GM18505 (cell line): ENCODE data around the gene P2RX2.

Experiments used
- ATAC-seq: cut with Tn5 transposase; IDR thresholded peaks from one replicate; pipeline ENCODE4 v1.9.1; 2021; ENCODE audit not compliant: unreplicated experiment
- POLR2A ChIP-seq: IDR thresholded peaks from 4 replicates; pipeline ENCODE4 v1.6.1; 2011; ENCODE audit warnings: borderline replicate concordance; ENCODE audit not compliant: insufficient read depth, insufficient read length; ENCODE audit errors: extremely low read depth

P2RX2 gene

DNA sequence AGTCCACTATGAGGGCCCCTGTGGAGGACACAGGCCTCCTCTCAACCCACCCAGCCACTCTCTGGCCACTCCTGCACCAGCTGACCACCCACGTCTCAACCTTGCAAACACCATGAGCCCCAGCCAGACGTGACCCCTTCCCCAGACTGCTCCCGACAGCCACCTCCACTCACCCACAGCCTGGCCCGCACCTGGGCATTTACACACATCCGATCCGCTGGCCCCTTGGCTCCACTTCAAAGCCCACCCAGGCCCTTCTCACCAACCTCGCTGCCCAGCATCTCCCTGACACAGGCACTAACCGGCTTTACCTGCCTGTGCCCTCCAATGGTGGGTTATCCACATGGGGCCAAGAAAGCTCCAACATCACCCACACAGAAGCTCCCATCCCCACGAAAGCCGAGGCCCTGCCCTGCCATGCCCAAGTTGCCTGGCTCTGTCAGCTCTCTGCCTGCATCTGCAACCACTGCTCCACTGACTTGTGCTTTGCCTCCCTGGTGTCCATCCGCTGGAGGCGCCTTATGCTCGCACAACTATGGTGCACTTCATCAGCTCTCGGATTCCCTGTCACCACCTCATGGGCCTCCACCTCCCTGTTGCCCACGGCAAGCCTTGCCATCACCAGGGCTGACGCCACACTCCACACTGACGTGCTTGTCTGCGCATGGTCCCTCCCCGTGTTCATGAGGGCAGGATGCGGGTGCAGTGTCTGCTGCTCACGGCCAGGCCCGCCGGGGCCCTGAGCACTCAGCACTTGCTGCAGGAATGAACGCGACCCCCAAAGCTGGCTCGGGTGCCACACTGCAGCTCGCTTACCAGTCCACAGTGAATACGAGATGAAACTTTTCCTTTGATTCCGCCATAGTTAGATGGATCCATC is 16.7 kb downstream of the P2RX2 start:
- TF ChIP-seq POLR2A = no peak
- no peak for ATAC-seq

DNA sequence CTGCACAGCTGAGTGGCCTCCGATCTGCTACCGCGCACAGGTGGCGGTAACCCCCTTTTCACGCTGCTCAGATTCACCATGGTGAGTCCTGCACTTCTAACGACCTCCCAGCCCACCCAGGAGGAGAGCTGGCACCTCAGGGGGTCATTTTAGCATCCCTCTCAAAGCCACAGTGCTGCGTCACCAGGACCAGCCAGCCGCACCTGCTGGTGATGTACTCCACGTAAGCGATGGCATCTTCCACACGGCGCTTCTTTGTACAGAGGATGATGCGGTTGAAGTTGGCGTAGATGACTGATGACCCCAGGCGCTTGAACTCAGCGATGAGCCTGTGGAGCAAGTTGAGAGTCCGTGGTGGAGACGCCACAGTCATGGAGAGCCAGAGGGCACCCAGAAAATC is 19.2 kb downstream of the P2RX2 start:
- ATAC-seq = no peak
- no peak for TF ChIP-seq POLR2A

DNA sequence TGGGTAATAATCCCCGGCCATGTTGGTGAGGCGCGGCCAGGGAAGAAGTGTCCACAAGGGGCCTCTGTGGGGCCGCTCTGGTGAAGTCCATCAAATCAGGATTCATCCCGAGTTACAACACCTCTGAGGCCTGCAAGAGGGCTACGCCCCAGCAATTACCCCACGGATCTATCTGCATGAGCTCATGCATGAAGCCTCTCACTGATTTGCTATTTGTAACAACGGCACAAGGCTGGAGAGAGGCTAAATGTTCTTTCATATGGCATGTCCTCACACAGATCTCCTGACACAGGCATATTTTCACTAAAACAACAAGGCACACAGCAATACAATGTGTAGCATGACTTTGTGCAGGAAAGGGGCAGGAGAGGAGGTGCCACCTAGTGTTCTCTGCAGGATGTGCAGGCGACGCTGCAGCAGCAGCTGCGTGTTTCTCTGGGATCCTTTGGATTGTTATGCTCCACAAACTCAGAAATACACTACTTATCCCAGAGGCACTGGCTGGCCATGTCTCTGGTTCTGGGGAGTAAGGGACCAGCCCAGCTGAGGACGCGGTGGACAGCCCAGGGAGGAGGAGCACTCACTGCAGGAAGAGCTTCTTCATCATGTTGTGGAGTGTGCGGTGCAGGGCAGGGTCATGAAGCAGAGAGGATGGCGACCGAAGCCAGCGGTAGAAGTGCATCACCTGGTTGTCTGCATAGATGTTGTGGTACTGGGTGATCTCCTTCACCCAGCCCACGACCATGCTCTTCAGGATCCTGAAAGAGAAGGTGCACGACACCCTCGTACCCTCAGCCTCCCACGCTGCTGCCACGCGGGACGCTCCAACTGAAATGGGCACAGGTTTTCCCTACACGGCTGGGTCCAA is 20.2 kb downstream of the P2RX2 start:
- TF ChIP-seq POLR2A = no peak
- ATAC-seq = no peak

DNA sequence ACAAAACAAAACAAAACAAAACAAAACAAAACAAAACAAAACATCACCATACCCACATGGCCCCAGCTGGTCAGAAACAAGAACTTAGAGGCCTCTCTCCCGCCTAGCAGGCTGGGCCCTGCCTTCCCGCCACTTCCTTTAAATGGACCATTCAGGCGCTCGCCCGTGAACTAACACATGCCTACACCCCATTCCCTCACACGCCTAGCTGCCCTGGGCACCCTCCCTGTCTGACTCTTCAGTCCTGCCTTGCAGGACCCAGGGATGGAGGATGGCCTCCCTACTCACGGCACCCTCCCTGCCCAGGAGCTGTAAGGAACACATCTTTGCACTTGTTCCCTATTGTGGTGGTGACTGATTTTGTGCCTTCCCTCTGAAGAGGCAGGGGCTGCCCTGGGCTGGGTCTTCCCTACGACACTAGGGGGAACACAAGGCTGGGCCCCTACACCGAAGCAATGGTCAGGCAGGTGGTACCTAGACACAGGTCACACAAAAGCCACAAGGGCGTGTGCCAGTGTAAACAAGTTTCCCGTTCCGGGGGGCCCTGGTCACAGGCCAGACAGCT is 21.5 kb downstream of the P2RX2 start:
- no peak for TF ChIP-seq POLR2A
- no peak for ATAC-seq

DNA sequence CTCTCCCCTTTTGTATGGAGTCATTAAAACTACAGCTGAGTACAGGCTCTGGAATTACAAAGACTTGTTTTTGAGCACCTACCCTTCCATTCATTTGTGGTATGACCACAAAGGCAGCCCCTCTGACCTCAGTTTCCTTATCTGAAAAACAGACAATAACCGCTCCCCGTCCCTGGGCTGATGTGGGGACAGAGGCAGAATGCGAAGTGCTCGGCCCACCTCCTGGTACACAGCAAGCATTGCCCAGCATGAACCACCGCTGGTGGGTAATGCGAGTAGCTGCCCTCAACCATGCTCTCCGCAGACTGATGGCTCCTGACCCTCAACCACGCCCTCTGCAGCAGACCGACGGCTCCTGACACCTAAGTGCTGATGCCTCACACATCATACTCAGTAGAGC is 22.4 kb downstream of the P2RX2 start:
- no peak for ATAC-seq

DNA sequence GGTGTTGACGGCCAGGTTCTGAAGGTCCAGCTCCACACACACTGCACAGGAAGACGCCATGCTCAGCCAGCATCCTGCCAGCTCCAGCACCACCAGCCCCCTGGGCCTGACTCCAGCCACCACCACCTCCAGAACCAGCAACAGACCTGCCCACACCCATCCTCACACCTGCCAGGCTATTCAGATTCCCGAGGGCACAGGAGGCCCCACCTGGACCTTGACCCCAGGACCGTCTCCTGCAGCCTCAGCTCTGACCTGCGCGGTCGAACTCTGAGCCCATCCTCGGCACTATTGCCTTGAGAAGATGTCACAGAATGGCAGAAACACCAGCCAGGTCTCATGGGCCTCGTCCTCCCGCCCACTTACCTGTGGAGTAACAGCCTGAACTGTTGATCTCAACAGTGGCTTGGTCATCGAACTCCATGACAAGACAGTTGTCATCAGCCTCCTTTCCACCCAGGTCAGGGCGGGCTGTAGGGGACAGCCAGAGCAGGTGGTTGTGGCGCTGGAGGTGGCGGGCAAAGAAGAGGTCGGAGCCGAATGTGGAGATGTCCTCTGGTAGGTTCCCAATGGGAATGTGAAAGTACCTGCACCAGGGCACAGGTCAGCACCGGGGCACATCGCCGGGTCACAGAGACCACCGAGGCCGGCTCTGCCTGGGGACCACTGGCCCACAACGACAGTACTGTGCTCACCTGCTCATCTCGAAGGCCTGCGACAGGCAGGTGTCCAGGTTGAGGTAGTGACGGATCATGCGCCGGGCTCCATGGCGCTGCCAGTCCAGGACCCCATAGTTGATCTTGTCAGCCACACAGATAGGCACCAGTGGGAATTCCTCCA is 23.5 kb downstream of the P2RX2 start:
- ATAC-seq = no peak
- TF ChIP-seq POLR2A = no peak

More for the DNA sequence above, 22.4 kb downstream of the P2RX2 start:
- no peak for TF ChIP-seq POLR2A

DNA sequence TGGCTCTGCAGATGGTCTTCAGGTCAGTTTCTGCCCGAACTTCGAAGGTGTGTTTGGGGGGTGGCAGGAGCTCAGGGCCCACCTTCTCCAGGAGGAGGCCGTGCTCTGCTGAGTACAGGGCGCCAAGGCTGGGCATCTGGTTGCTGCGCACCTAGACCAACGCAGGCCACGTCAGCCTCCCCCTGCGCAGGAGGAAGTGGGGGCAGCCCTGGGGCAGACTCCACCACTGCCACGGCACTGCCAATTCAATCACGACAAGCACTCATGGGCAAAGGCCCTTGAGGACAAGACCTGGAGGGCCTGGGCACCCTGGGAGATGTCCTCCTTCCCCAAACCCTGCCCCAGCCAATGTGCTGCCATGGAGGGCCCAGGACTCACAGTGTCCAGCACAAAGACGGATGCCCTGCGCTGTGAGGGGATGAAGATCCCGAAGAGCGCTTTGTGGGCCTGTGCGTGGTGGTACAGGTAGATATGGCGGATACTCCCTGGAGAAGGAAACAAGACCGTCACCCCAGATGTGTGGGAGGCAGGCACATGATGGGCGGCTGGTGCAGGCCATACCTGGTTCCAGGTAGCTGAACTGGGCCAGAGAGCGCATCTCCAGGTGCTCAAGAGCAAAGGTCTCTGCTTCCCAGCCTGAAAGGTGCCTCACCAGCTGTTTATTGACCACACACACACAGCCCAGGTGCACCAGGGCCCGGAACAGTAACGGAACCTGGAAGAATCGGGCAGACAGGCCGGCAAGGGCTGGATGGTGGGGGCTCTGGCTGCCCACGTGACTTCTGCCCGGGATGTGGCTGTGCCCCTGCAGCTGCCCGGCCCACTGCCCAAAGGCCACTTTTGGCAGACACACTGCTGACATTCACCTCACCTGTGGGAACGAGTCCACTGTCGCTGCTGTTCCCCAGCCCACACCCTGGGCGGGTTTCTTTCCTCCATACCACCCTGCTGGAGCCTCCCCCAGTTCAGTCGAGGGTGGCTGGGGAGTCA is 24.6 kb downstream of the P2RX2 start:
- no peak for TF ChIP-seq POLR2A
- ATAC-seq = no peak

DNA sequence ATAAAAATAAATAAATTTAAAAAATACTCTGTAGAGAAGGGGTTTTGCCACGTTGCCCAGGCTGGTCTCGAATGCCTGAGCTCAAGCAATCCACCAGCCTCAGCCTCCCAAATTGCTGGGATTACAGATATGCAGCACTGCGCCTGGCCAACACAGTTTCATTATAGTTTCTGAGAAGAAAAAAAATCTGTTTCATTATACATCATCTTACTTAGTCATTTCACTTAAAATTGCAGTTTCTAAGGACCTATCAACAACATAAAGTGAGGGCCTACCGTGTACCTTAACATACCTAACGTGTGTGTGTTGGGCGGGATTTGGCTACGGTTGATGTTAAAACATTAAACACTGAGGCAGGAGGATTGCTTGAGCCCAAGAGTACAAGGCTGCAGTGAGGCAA is 28.3 kb downstream of the P2RX2 start:
- no peak for ATAC-seq
- TF ChIP-seq POLR2A = no peak

DNA sequence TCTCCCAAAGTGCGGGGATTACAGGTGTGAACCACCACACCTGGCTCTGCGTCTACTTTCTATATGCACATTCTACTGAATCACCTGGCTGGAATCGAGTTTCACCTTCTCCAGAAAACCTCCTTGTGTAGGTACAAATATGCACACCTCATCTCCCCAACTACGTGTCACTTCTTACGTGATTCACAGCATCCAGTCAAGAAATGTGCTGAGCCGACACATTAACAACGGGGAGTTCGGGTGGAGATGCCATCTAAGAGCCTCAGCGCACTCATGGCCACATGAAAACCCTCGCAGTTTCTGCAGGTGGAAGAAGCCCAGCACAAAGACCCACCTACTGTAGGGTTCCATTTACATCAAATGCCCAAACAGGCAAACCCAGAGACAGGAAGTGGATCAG is 29.3 kb downstream of the P2RX2 start:
- ATAC-seq = no peak
- TF ChIP-seq POLR2A = no peak

DNA sequence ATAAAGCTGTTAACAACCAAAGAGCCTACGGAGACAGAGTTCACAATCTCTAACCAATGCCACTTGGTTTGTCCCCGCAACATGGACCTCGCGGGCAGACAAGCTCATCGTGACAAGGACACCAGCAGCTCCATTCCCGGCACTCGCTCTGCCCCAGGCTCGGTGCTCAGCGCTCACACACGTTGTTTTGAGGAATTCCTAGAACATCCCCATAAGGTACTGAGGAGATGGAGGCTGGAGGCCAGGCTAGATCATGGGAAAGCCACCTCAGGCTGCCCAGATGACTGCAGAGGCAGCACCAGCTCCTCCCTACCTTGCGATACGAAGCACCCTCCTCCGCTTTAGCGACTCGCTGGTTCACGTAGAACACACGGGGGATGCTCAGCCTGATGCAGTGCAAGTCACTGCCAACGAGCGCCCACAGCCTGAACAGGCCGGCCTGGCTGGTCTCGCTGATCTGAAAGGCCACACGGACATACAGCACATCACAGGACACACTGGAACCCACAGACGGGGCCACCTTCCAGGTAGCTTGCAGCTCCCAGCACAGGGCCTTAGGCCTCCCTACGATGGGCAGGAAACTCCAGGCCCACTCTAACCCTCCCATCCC is 30.1 kb downstream of the P2RX2 start:
- no peak for TF ChIP-seq POLR2A
- ATAC-seq = no peak

DNA sequence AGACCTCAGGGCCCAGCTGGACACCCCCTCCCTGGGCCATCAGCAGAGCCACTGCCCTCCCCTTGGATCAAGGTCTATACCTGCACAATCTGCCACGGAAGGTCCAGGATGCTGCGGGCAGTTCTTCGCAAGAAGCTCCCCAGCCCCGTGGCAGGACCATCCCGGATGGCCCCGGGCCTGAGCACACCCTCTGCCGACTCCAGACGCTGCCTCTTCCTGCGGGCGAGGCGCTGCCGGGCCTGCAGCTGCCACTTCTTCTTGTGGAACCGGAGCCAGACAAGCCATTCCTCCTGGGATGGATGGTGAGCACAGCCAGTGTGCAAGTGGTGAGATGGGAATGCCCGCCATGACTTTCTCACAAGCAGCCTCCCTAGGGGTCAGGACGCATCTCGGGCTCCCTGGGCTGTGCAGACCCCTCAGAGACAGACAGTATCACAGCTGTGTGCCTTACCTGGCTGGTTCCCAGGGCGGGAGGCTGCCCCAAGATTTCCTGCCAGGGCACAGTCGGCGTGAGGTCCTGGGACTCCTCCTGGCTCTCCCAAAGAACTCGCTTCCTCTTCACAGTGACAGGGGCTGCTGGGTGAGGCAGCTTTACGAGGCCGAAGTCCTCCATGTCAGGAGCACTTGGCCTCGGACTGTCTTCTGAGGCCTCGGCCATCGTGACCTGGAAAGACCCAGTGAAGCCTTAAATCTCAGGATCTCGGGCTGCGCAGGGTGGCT is 30.8 kb downstream of the P2RX2 start:
- ATAC-seq = no peak
- no peak for TF ChIP-seq POLR2A
